Suprapubic skin (tissue), 4 donors: ENCODE results near the gene WDR38. TPM values are rescaled to one million over a fixed set of nuclear protein-coding genes. Genes with fewer than 3 reads are reported as not detected.

ENCODE experiments used
- DNase-seq, 2 donors: peaks; one replicate each; pipeline ENCODE4 v3.0.0-alpha.2; 2019; ENCODE audit warnings: low spot score in 2 of 2
- H3K27ac ChIP-seq: fragments of 200-600 bp; sonication (generic); one replicate; pipeline ENCODE4 v1.5.1; 2019
- H3K27me3 ChIP-seq: fragments of 200-600 bp; sonication (generic); one replicate; pipeline ENCODE4 v1.5.1; 2019
- H3K36me3 ChIP-seq: fragments of 200-600 bp; sonication (generic); one replicate; pipeline ENCODE4 v1.5.1; 2019
- H3K4me1 ChIP-seq: fragments of 200-600 bp; sonication (generic); one replicate; pipeline ENCODE4 v1.5.1; 2019
- H3K4me3 ChIP-seq: fragments of 200-600 bp; sonication (generic); one replicate; pipeline ENCODE4 v1.5.1; 2019; ENCODE audit warnings: mild to moderate bottlenecking
- H3K9me3 ChIP-seq: fragments of 200-600 bp; sonication (generic); one replicate; pipeline ENCODE4 v1.5.1; 2019
- EP300 ChIP-seq: sonication (generic); formaldehyde crosslinking; IDR thresholded peaks from one replicate; pipeline ENCODE4 v1.6.1; 2017; ENCODE audit warnings: antibody characterized with exemption
- POLR2A ChIP-seq, 2 donors: fragments of 450-650 bp; IDR thresholded peaks; one replicate each; pipeline ENCODE4 v1.6.1; 2017; ENCODE audit warnings: antibody characterized with exemption in 2 of 2, mild to moderate bottlenecking in 2 of 2, moderate library complexity in 2 of 2
- POLR2AphosphoS5 ChIP-seq, 3 donors: sonication (generic); formaldehyde crosslinking; IDR thresholded peaks; one replicate each; pipeline ENCODE4 v1.6.1; 2017; ENCODE audit warnings: antibody characterized with exemption in 3 of 3
- WGBS: methylation state at CpG from one replicate; pipeline ENCODE4 v1.1.5; 2018; 5-methylcytosine and 5-hydroxymethylcytosine counted together
- total RNA-seq, 4 donors: library from RNA; depleted of rRNA; stranded (reverse); fragments of >200 nt; gene quantifications; one replicate each; pipeline ENCODE4 v1.1.0, GENCODE V29; 2016
- TF ChIP-seq, protein P1 (sequence below), 2 donors: fragments of 200-600 bp in 1 of 2; fragments of 450-650 bp in 1 of 2; sonication (generic) in 1 of 2; IDR thresholded peaks; one replicate each; pipeline ENCODE4 v1.5.1; 2016 to 2019; ENCODE audit warnings: antibody characterized with exemption in 2 of 2, mild to moderate bottlenecking in 1 of 2, moderate library complexity in 1 of 2

The WDR38 gene
- total RNA-seq, 4 donors from 2014 or later: not detected

GRCh38 chr9:124875501-124875900, 22.2 kb downstream of the WDR38 start:
- no peak overlapping the region for H3K4me3 ChIP-seq
- no peaks in the 10 kb centered on the region for H3K27me3 ChIP-seq
- 97% methylated on average over 5 of the region's 6 CpGs for WGBS
- H3K27ac ChIP-seq: no peak overlapping the region
- TF ChIP-seq EP300: no peak
- TF ChIP-seq, protein P1, sequence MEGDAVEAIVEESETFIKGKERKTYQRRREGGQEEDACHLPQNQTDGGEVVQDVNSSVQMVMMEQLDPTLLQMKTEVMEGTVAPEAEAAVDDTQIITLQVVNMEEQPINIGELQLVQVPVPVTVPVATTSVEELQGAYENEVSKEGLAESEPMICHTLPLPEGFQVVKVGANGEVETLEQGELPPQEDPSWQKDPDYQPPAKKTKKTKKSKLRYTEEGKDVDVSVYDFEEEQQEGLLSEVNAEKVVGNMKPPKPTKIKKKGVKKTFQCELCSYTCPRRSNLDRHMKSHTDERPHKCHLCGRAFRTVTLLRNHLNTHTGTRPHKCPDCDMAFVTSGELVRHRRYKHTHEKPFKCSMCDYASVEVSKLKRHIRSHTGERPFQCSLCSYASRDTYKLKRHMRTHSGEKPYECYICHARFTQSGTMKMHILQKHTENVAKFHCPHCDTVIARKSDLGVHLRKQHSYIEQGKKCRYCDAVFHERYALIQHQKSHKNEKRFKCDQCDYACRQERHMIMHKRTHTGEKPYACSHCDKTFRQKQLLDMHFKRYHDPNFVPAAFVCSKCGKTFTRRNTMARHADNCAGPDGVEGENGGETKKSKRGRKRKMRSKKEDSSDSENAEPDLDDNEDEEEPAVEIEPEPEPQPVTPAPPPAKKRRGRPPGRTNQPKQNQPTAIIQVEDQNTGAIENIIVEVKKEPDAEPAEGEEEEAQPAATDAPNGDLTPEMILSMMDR (IDR thresholded peaks at IDR 0.05): no peak
- no peak for TF ChIP-seq POLR2A (IDR thresholded peaks at IDR 0.05)
- TF ChIP-seq POLR2AphosphoS5 (IDR thresholded peaks at IDR 0.05): no peak
- DNase-seq: no peak
- no peaks in the 10 kb centered on the region for H3K9me3 ChIP-seq
- H3K36me3 ChIP-seq: peaks cover 61% of the 10 kb centered on the region
- peaks cover 36% of the 10 kb centered on the region for H3K4me1 ChIP-seq

GRCh38 chr9:124877021-124877782, 23.9 kb downstream of the WDR38 start:
- H3K4me3 ChIP-seq: no peak overlapping the region
- H3K4me1 ChIP-seq: peaks cover 19% of the 10 kb centered on the region
- 79% methylated on average over 14 of the region's 14 CpGs for WGBS
- H3K27ac ChIP-seq: no peak overlapping the region
- H3K9me3 ChIP-seq: no peaks in the 10 kb centered on the region
- H3K36me3 ChIP-seq: peaks cover 78% of the 10 kb centered on the region
- TF ChIP-seq EP300 (no peak), POLR2A (IDR thresholded peaks at IDR 0.05) (no peak), POLR2AphosphoS5 (IDR thresholded peaks at IDR 0.05) (no peak)
- TF ChIP-seq, protein P1 (IDR thresholded peaks at IDR 0.05): no peak
- DNase-seq: no peak
- H3K27me3 ChIP-seq: no peaks in the 10 kb centered on the region

DNA sequence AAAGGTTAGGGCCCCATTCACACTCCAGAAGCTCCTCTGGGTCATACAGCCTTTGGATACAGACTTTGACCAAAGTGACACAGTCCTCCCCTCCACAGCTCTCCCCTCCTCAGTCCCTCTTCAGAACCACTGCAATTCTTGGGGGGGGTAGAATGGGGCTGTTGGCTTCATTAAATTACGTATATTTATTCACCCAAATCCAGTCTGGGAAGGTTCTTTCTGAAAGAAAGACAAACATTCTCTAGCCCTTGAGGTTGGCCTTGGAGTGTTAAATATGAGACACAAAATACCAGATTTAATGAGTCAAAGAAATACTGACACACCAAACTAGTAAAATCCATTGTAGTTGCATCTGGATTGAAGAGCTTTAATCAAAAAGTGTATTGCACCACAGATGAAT, 24.8 kb downstream of the WDR38 start:
- H3K9me3 ChIP-seq: no peaks in the 10 kb centered on the region
- H3K36me3 ChIP-seq: peaks cover 85% of the 10 kb centered on the region
- no peak overlapping the region for H3K27ac ChIP-seq
- no peak for TF ChIP-seq POLR2AphosphoS5 (IDR thresholded peaks at IDR 0.05)
- TF ChIP-seq, protein P1 (IDR thresholded peaks at IDR 0.05): no peak
- no peak for TF ChIP-seq EP300
- TF ChIP-seq POLR2A (IDR thresholded peaks at IDR 0.05): no peak
- DNase-seq: no peak
- no peak overlapping the region for H3K4me3 ChIP-seq
- 94% methylated on average over 1 of the region's 1 CpG for WGBS
- H3K27me3 ChIP-seq: no peaks in the 10 kb centered on the region
- H3K4me1 ChIP-seq: peaks cover 11% of the 10 kb centered on the region

DNA sequence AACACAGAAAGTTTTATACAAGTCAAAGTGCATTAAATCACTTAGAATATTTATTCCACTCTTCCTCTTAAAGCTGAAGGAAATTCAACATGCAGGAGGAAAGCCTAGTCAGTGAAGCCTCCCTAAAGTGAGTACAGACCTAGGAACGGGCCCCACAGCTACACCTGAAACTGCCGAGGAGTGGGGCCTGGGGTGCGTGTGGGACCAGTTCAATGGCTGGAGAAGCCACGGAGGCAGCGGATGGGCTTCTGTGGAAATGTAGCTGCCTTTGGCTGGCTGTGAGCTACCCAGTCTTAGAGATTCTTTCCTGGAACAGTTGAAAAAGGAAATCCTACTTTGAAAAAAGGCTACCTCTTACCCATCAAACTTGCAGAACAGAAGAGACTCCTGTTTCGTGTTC, 25.3 kb downstream of the WDR38 start:
- 87% methylated on average over 6 of the region's 6 CpGs for WGBS
- no peak for DNase-seq
- no peak overlapping the region for H3K4me3 ChIP-seq
- no peaks in the 10 kb centered on the region for H3K9me3 ChIP-seq
- TF ChIP-seq EP300 (no peak), POLR2AphosphoS5 (IDR thresholded peaks at IDR 0.05) (no peak), POLR2A (IDR thresholded peaks at IDR 0.05) (no peak)
- TF ChIP-seq, protein P1 (IDR thresholded peaks at IDR 0.05): no peak
- no peaks in the 10 kb centered on the region for H3K27me3 ChIP-seq
- H3K36me3 ChIP-seq: peaks cover 85% of the 10 kb centered on the region
- H3K4me1 ChIP-seq: peaks cover 7% of the 10 kb centered on the region
- no peak overlapping the region for H3K27ac ChIP-seq

GRCh38 chr9:124879226-124879625, 26.0 kb downstream of the WDR38 start:
- WGBS: 83% methylated on average over 10 of the region's 10 CpGs
- Histone ChIP-seq H3K27me3 (no peaks in the 10 kb centered on the region), H3K9me3 (no peaks in the 10 kb centered on the region), H3K4me1 (no peaks in the 10 kb centered on the region), H3K4me3 (no peak overlapping the region), H3K36me3 (peaks cover 81% of the 10 kb centered on the region), H3K27ac (no peak overlapping the region)
- no peak for DNase-seq
- no peak for TF ChIP-seq POLR2A (IDR thresholded peaks at IDR 0.05)
- TF ChIP-seq EP300: no peak
- TF ChIP-seq, protein P1 (IDR thresholded peaks at IDR 0.05): no peak
- no peak for TF ChIP-seq POLR2AphosphoS5 (IDR thresholded peaks at IDR 0.05)
